OCI-LY7 (cell line): ENCODE data around the gene SETD3.

Experiments used
- CTCF ChIP-seq: fragments of 200-600 bp; sonication (generic); conservative IDR thresholded peaks from 2 replicates; pipeline ENCODE4 v1.5.1; 2014; ENCODE audit warnings: mild to moderate bottlenecking, antibody characterized with exemption, low read length, moderate library complexity, mixed read lengths
- EZH2phosphoT487 ChIP-seq: fragments of 200-600 bp; sonication (generic); IDR thresholded peaks from 2 replicates; pipeline ENCODE4 v1.6.1; 2018; ENCODE audit warnings: low read depth, borderline replicate concordance, mild to moderate bottlenecking, mixed run types, antibody characterized with exemption, low read length, moderate library complexity, mixed read lengths

DNA sequence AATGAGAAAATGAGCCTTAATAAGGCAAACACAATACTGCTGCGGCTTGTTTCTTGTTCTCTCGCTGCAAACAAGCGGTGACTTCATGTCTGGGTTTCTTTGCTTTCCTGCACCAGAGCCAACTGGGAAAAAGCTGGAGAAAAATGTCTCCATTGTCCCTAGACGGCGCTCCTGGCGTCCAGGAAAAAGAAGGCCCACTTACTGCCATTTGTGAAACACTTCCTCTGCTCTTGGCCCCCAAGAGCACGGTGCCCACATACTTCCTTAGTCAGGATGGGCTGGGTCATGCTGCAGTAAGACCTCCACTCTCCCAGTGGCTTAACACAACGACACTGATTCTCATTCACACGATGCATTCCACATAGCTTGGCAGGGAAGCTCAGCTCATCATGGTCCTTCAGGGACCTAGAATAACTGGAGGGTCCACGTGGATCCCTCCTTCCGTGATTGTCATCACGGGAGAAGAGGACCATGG is 122.7 kb downstream of the SETD3 start:
- no peak for TF ChIP-seq CTCF
- no peak for TF ChIP-seq EZH2phosphoT487
